NCI-H128 (cell line): ENCODE data around the gene LRRC8A.

ENCODE experiments used
- DNase-seq: peaks from one replicate; lab custom pipeline; 2025; ENCODE audit not compliant: unreplicated experiment; lab: John Stamatoyannopoulos, UW

The LRRC8A gene

DNA sequence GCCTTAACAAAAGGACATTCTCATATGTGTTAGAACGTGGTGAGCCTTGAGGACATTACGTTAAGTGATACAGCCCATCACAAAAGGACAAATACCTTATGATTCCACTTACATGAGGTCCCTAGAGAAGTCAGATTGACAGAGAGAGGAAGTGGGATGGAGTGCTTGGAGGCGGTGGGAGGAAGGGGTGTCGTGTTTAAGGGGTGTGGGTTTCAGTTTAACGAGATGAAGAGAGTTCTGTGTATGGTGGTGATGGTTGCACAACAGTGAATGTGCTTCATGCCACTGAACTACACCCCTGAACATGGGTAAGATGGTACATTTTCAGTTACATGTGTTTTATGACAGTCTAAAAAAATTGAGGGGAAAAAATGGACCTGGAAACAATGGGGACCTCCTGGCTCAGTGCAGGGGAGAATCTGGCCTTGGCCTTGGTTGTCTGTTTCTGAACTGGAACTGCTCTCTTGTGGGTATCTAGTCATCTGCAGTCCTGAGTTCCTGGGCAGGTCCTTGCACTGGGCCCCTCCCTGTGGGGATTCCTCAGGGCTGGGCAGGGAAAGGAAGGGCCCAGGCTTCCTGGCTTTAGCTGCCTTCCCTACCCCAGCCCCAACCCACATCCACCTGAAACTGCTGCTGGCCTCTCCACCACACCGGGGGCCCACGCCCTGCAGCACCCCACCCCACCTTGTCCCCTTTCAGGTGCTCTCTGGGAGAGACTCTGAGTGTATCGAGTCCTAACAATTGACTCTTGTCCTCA, 17.8 kb downstream of the LRRC8A start:
- DNase-seq: no peak

DNA sequence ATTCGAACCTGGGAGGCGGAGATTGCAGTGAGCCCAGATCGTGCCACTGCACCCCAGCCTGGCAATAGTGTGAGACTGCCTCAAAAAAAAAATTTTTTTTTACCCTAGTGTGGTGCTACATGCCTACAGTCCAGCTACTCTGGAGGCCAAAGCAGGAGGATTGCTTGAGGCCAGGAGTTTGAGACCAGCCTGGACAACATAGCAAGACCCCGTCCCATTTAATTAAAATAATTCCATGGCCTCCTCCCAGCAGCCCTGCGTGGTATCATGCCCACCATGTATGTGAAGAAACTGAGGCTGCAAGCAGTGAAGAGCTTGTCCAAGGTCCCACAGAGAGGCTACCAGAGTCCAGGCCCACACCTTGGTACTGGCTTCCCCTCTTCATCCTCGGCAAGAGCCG, 19.4 kb downstream of the LRRC8A start:
- DNase-seq: no peak

GRCh38 chr9:128901822-128902221, 19.9 kb downstream of the LRRC8A start:
- no peak for DNase-seq

DNA sequence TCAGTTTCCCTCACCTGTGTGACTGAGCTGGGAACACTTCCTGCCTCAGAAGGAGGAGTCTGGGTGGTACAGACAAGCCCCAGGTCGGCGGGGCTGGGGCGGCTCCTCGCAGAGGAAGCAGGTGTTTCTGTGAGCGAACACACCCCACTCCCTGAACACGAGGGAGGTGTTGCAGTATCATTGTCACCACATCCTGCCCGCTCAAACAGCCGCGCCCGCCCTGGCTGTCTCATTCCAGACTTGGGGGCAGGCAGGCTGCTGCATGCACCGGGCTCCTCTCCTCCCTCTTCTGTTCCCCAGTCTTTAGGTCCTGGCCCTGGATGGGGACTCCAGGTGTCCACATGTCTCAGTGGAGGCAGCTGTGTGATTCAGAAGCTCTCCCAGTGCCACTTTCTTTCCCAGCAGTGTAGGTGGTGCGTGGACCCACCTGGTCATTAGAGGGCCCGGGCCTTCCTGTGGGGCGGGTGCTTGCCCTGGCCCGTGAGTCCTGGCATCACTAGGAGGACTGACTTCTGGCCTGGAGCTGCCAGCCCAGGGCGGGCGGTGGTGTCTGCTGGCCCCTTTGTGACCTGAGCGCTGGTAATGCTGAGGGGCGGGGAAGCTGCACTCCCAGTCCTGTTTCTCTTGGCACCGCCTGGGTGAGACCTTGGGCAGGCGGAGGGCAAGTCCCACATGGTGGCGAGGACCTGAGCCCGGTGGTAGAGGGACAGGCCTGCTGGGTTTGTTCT, 20.6 kb downstream of the LRRC8A start:
- DNase-seq: no peak

DNA sequence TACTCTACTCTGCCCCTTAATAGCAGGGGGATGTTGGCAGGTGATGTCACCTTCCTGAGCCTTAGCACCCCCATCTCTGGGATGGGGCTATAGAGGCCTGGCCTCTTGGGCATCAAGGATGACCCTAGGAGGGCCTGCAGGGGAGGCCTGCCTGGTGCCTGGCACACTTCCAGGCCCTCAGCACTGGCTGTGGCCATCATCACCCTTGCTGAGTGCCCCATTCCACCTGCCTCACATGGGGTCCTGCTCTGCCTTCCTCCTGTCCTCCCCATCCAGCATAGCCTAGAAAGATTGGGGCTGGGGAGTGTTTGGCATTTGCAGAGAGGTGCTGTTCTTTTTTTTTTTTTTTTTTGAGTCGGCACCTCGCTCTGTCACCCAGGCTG, 21.1 kb downstream of the LRRC8A start:
- DNase-seq: no peak

- DNase-seq: no peak
Observed at GRCh38 chr9:128903871-128904620, 22.1 kb downstream of the LRRC8A start.

DNA sequence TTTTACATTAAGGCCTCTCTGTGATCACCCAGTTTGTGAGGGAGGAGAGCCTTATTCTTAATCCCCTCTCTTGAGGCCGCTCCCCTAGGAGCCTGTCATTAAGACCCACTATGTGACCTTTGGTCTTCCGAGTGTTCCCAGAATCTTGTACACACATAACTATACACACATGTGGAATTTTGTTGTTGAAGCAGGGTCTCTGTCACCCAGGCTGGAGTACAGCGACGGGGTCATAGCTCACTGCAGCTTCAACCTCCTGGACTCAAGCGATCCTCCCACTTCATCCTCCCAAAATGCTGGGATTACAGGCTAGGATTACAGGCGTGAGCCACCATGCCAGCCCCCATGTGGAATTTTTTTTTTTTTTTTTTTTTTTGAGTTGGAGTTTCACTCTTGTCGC, 24.0 kb downstream of the LRRC8A start:
- DNase-seq: no peak

DNA sequence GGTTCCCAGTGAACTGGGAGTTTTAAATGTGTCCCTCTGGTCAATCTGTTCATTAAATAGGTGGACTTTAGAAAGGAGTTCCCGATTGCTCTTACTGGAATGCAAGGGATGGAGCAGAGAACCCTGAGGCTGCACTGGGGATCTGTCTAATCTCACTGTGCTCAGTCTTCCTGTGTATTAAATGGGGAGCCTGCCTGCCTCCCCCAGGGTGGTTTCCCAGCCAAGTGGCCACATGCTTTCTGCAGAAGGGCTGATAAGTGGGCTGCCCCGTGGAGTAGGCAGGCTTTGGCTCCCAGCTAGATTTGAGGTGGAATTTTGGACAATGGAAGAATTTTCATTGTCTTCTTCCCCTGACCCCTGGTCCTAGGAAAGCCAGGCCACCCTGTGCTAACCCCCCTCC, 24.8 kb downstream of the LRRC8A start:
- no peak for DNase-seq

GRCh38 chr9:128908372-128908771, 26.4 kb downstream of the LRRC8A start:
- DNase-seq: no peak

DNA sequence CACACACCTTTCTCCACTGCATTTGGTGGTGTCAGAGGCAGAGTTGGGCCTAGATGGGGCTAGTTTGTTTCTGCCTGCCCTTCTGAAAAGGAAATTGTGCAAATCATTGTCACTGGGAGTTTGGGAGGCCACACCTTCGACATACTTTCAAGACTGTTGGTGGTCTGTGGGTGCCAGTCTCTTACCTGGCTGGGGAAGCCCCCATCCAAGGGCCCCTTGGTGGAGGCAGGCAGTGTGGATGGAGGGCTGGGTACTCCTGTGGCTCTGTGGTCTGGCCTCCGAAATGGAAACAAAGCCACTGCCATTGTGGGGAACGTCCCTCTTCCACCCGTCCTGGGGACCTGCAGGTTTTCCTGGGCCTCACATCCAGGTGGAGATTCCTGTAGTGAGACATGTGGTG, 27.9 kb downstream of the LRRC8A start:
- DNase-seq: no peak

DNA sequence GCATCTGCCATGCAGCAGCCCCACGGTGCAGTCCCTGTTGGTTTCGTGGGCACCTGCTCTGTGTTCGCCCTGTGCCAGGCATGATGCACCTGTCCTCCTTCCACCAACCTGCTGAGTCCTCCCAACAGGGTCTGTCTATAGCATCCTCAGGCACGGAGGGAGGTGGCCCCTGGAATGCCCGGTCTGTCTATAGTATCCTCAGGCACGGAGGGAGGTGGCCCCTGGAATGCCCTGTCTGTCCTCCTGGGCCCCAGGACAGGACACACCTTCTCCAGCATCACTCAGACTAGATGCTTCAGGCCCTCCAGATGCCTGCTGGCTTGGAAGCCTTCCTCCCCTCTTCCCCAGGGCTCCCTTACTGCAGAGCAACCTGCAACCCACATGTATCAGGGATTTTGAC, 29.0 kb downstream of the LRRC8A start:
- no peak for DNase-seq

DNA sequence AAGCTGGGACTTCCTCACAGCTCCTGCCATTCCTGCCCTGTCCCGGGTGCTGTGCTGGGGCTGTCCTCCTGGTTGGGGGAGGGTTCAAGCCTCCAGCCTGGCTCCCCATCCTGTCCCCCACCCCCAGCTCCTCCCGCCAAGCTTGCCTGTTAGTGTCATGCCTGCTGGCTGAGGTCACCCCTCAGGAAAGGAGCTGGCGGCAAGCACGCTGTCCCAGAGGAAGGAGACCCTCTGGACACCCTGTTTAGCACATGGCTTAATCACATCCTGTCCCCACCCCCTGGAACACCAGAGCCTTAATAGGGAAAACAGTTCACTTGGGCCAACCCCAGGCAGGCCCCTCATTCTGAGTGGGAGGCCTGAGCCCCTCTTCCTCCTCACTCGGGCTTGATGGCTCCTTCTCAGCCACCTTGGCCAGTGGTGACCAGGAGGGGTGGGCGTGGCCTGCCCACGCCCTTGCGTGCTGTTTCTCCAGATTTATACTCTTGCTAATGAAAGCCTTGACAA, 29.6 kb downstream of the LRRC8A start:
- no peak for DNase-seq

- DNase-seq: no peak
Observed at GRCh38 chr9:128912270-128912853, 30.4 kb downstream of the LRRC8A start.

GRCh38 chr9:128913048-128913900, 31.3 kb downstream of the LRRC8A start:
- DNase-seq: no peak

DNA sequence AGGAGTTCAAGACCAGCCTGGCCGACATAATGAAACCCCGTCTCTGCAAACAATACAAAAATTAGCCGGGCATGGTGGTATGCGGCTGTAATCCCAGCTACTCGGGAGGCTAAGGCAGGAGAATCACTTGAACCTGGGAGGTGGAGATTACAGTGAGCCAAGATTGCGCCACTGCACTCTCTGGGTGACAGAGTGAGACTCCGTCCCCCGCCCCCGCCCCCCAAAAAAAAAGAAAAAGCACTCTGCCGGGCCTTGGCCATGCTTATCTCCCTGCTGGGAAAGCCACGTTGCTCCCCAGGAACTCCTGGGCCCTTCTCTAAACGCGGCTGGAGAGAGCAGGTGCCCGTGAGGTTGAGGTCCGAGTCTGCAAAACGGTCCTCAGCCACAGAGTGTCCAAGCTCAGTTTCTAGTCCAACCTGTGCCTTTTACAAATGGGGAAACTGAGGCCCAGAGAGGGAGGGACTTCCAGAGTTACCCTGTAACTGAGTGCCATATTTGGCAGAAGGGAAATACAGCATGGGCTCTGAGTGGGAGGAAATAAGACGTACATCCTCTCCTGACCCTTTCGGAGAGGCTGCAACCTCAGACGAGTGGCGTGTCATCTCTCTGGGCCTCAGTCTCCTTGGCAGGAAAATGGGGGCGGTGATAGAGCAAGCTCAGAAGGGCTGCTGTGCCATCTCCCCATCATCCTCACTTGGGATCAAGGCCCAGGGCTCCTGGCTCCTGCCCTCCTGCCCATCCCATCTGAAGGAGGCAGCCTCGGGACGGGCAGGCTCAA, 32.3 kb downstream of the LRRC8A start:
- DNase-seq: no peak

- no peak for DNase-seq
Observed at GRCh38 chr9:128916204-128916603, 34.3 kb downstream of the LRRC8A start.

- no peak for DNase-seq
Observed at GRCh38 chr9:128916745-128917144, 34.8 kb downstream of the LRRC8A start.

DNA sequence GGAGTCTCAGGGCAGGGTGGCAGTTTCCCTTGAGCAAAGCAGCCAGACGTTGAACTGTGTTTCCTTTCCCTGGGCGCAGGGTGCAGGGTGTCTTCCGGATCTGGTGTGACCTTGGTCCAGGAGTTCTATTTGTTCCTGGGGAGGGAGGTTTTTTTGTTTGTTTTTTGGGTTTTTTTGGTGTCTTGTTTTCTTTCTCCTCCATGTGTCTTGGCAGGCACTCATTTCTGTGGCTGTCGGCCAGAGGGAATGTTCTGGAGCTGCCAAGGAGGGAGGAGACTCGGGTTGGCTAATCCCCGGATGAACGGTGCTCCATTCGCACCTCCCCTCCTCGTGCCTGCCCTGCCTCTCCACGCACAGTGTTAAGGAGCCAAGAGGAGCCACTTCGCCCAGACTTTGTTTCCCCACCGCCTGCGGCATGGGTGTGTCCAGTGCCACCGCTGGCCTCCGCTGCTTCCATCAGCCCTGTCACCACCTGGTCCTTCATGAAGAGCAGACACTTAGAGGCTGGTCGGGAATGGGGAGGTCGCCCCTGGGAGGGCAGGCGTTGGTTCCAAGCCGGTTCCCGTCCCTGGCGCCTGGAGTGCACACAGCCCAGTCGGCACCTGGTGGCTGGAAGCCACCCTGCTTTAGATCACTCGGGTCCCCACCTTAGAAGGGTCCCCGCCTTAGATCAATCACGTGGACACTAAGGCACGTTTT, 35.4 kb downstream of the LRRC8A start:
- DNase-seq: no peak

DNA sequence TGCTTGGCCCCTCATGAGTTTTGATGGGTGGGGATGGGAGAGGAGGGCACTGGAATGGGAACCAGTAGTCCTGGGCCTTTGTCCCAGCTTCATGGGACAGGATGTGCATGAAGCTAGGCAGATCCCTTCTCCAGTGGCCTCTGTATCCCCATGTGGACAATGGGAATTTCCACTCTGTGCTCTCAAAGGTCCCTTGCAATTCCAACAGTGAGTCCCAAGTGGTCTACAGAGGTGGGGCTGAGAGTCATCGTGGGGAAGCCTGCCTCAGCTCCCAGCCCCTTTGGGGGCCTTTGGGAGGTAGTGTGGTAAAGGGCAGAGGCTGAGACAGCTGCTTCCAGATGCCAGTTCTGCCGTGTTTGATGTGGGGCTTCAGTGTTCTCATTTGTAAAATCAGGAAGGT, 37.0 kb downstream of the LRRC8A start:
- DNase-seq: no peak
